T-helper 2 cell treated with Interferon-gamma antibody and Interleukin-4, amounts not matched to agents 100 ng/mL and 5 ng/mL, for 36 hours (primary cell): ENCODE results near the gene TENM4. TPM values are rescaled to one million over a fixed set of nuclear protein-coding genes. Genes with fewer than 3 reads are reported as not detected.
"Not testable (repeated sequence)": the region's sequence is repeated elsewhere in the genome, so short reads cannot be mapped to it uniquely, and the experiment has no call there.

Experiments
- intact Hi-C: fragments of 100-400 bp; cut with micrococcal nuclease; formaldehyde crosslinking; loops from one replicate; pipeline ENCODE4 v1.15.1; 2023
- total RNA-seq: library from RNA; stranded (reverse); gene quantifications from 2 replicates; pipeline ENCODE4 v1.2.3, GENCODE V29; 2022

Gene TENM4
- total RNA-seq, 1 donor from 2014 or later, result not detected

GRCh38 chr11:78651923-78652842 is 788.6 kb downstream of the TENM4 start:
- intact Hi-C loops, result no loop called here

DNA sequence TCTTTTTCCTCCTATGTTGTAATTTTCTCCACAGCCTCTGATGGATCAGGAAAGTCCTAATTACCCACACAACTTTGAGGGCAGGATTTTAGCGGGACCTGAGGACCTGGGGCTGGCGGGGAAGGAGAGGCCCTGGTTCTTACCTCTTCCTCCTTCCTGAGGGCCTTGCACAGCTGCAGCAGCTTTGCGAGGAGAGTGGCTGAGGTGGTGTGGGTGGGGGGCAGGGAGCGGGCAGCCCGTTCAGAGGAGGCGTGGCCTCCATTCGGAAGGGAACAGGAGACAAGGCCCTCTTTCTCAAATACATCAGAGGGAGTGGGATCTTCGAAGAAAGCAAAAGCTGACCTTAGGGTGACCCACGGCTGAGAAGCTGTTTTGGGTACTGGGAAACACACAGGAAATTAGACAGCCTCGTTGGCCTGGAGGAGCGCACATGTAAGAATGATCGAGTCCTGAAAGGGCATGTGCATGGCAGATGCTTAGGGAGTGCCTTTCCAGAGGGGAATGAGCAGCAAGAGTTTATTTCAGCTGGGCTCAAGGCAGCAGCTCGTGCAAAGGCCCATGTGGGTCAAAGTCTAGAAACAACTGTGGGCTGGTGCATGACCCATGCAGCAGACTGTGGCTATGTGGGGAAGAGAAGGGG is 789.6 kb downstream of the TENM4 start:
- intact Hi-C loops, result no loop called here

GRCh38 chr11:78649361-78650215 is 791.2 kb downstream of the TENM4 start:
- intact Hi-C loops, result loop anchor here (5.0 kb wide), 1 partner anchor 843 kb away; no protein-coding TSS in a partner anchor

DNA sequence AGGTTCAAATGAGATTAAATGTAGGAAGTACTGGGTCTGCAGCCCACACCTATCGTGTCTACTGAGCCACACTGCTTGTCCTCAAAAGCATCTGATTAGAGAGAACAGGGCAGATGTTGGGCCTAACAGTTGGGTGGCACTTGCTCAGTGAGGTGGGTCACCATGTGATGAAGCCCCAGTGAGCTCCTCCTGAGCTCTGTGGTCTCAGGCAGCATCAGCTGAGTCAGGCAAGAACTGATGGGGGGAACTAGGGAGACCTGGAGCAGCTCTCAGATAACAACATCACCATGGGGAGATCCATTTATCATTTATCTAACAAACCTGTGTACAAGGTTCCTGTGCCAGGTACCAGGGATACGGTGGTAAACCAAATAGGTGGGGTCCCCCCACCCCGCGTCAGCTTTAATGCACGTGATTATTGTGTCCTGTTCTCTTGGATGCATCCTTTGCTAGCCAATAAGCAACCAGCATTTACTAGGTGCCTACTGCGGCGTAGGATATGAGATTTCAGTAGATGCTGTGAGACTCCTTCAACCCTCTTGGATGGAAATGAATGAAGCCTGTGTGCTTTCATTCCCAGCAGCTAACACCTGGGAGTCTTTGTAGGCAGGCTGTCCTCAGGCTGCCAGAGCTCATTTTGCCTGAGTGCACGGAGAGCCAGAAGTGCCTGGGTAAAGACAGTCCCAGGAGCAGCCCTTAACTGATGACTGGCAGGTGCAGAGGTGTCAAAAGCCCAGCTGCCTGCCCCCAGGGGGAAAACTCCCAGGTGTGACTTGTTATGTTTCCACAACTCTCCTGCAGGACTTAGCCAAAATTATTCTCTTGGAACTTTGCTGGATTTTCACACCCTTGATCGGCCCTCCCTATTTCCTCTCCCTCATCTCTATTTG is 792.6 kb downstream of the TENM4 start:
- intact Hi-C loops, result loop anchor here (5.0 kb wide), 1 partner anchor 844 kb away; no protein-coding TSS in a partner anchor

DNA sequence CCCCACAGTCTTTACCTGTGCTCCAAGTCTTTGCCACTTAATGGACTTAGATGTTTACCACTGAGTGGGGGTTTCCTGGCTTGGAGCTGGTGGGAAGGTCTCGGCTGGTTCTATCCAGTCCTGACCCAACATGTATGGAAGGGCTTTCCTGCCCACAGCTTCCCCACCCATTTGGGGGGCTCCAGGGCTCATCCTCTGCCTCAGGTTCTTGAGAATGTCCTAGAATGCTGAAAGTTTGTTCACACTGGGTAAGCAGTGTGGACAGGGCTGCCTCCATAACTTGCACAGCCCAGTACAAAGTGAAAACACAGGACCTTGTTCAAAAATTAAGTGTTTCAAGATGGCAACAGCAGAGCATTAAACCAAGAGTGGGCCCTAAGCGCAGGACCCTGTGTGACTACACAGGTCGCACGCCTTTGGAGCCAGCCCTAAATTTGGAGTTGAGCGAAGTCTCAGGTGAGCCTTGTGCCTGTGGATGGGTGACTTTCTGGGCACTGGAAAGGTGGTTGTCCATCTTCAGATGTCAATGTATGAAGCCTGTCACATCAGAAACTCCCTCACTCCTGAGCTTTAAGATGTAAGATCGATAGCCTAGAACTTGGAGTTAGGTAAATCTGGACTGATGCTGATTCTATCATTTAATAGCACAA is 793.4 kb downstream of the TENM4 start:
- intact Hi-C loops, result loop anchor here (5.0 kb wide), 1 partner anchor 845 kb away; no protein-coding TSS in a partner anchor

DNA sequence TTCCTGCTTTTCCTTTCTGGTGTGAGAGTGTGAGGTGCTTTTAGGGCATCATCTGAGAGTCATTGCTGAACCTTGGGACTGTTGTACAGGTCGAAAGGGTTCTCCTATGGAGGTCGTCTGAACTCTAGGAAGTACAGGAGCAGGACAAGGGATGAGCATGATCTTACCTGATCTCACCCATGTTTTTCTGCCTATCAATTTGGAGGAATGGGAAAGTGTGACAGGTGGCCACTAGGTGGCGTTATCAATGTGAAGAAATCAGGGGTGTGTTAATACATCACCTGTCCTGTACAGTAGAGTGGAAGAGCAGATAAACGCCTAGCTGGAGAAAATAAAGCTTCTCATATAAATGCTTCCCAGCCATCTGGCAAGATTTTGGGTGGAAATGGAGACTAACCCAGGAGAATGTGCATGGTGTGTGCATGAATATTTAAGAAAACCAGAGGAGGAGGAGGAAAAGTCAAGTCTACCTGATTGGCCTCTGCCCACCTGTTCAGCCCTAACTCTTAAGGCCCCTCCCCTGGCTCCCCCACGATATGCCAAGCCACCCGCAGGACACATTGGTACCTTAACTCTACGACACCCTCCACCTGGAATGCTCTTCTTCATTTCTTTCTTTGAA is 794.2 kb downstream of the TENM4 start:
- intact Hi-C loops, result loop anchor here (5.0 kb wide), 1 partner anchor 846 kb away; no protein-coding TSS in a partner anchor

GRCh38 chr11:78645226-78646202 is 795.3 kb downstream of the TENM4 start:
- intact Hi-C loops, result loop anchor here (1.0 to 5.0 kb wide), 5 partner anchors 70 to 847 kb away; no protein-coding TSS in a partner anchor

DNA sequence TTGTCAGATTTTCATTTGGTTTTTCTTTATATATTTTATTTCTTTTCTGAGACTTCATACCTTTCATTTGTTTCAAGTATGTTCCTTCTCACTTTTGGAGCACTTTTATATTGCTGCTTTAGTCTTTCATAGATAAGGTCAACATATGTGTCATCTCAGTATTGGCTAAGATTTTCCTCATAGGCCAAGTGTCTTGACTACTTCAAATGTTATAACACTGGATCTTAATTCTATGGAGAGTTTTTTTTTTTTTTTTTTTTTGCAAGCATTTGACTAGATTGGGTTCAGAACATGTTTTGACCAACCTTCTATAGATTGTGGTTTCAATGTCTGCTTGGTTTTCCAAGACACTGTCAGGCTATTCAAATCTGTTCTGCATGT is 797.2 kb downstream of the TENM4 start:
- intact Hi-C loops, result loop anchor here (2.0 kb wide), 2 partner anchors 433 to 517 kb away; no protein-coding TSS in a partner anchor

GRCh38 chr11:78642979-78643675 is 797.7 kb downstream of the TENM4 start:
- intact Hi-C loops, result no loop called here

- intact Hi-C loops, result no loop called here
These were observed 799.3 kb downstream of the TENM4 start for GRCh38 chr11:78641541-78641940.

GRCh38 chr11:78638704-78639380 is 802.0 kb downstream of the TENM4 start:
- intact Hi-C loops, result no loop called here

DNA sequence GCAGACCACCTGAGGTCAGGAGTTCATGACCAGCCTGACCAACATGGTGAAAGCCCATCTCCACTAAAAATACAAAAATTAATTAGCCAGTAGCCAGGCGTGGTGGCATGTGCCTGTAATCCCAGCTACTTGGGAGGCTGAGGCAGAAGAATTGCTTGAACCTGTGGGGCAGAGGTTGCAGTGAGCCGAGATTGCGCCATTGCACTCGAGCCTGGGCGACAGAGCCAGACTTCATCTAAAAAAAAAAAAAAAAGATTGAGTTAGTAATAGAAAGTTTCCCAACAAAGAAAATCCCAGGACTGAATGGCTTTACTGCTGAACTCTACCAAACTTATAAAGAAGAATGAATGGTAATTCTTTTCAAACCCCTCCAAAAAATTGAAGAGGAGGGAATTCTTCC is 803.3 kb downstream of the TENM4 start:
- intact Hi-C loops, result not testable (repeated sequence)

- intact Hi-C loops, result no loop called here
These were observed 804.9 kb downstream of the TENM4 start for GRCh38 chr11:78635814-78636506.

DNA sequence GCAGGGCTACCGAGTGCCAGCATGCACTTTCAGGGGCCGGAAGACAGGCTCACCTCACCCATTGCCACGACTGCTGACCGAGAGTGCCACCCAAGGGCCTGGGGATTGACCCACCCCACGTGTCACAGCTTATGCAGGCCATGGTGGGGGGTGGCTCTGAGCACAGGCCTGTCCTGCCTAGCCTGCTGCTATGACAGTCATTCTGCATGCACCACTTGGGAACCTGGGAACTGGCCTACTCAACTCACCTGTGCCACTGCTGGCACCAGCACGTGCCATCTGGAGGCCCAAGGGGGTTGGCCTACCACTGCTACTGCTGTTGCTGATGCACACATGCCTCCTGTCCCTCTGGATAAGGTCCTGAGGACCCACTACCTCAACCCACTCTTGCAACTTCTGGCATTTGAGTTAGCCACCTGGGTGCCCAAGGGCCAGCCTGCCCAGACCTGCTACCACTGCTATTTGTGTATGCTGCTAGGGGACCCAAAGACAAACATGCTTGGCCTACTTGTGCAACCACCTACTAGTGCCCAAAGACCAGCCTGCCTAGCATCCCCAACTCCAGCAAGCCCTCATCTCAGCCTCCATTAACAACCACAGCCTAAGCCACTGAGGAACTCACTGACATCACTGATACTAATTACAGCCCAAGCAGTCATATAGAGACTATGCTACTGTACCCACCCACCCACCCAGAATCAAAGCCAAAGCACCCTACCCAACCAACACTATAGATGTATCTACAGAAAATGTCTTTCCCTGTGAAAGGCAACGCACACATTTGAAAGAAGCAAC is 807.1 kb downstream of the TENM4 start:
- intact Hi-C loops, result no loop called here

DNA sequence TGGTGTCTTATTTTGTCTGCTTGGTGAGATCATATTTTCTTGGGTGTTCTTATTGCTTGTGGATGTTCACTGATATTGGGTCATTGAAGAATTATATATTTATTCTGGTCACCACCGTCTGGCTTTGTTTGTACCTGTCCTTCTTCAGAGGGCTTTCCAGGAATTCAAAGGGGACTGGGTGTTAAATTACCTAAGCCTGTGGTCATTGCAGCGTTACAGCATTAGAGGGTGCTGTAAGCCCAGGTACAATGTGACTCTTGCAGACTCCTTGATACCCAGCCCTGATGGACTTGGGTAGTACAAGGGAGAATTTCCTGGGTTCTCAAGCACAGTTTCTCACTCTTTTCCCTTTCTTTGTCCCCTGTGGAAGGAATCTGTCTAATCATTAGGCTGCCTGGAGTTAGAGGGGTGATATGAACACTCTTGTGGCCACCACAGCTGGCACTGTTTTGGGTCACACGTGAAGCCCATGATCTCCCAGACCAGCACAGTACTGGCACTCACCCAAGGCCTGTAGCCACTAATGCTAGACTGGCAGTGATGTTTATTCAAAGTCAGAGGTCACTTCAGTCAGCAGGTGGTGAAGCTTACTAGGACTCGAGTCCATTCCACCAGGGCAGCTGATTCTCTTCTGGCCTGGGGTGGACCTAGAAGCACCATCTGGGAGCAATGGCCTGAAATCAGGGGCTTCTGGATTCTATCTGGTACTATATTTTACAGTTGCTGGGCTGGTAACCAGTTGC is 810.1 kb downstream of the TENM4 start:
- intact Hi-C loops, result no loop called here
